HepG2 (cell line): ENCODE data around the gene NT5C3B. TPM values are rescaled to one million over a fixed set of nuclear protein-coding genes. Genes with fewer than 3 reads are reported as not detected.

Experiments
- CEBPG ChIP-seq: IDR thresholded peaks from 2 replicates; pipeline ENCODE4 v1.6.1; 2016
- CREB1 ChIP-seq, 2 experiments: fragments of 450-650 bp in 1 of 2; IDR thresholded peaks; 2 replicates each; pipeline ENCODE4 v1.6.1; 2016 to 2017; ENCODE audit warnings: control low read depth in 1 of 2, mild to moderate bottlenecking in 1 of 2, missing compliant biosample characterization in 1 of 2, missing genetic modification characterization in 1 of 2
- ETV5 ChIP-seq: IDR thresholded peaks from 2 replicates; pipeline ENCODE4 v1.6.1; 2018; ENCODE audit warnings: missing biosample characterization, missing genetic modification reagents, inconsistent platforms, borderline replicate concordance
- FOSL1 ChIP-seq: sonication (generic); formaldehyde crosslinking; IDR thresholded peaks from 2 replicates; pipeline ENCODE4 v1.9.0; 2021; ENCODE audit warnings: missing genetic modification reagents, borderline replicate concordance
- HOXA7 ChIP-seq: sonication (generic); formaldehyde crosslinking; IDR thresholded peaks from 2 replicates; pipeline ENCODE4 v1.8.1; 2022; ENCODE audit warnings: mild to moderate bottlenecking, missing genetic modification reagents, moderate library complexity
- MEIS2 ChIP-seq: sonication (generic); formaldehyde crosslinking; IDR thresholded peaks from 2 replicates; pipeline ENCODE4 v1.9.0; 2021; ENCODE audit warnings: mild to moderate bottlenecking, missing genetic modification reagents
- RFXAP ChIP-seq: sonication (generic); formaldehyde crosslinking; IDR thresholded peaks from 2 replicates; pipeline ENCODE4 v1.4.0; 2020; ENCODE audit warnings: missing genetic modification reagents, borderline replicate concordance
- SATB2 ChIP-seq: sonication (generic); formaldehyde crosslinking; IDR thresholded peaks from 2 replicates; pipeline ENCODE4 v1.5.0; 2020; ENCODE audit warnings: missing genetic modification reagents
- SIN3A ChIP-seq: IDR thresholded peaks from 2 replicates; pipeline ENCODE4 v1.6.1; 2011; ENCODE audit warnings: low read depth, mild to moderate bottlenecking, control low read depth, low read length, borderline replicate concordance
- SNAI1 ChIP-seq: sonication (generic); formaldehyde crosslinking; IDR thresholded peaks from 2 replicates; pipeline ENCODE4 v1.5.0; 2020; ENCODE audit warnings: mild to moderate bottlenecking, missing genetic modification reagents, borderline replicate concordance
- SRSF1 ChIP-seq: fragments of 200-400 bp; formaldehyde crosslinking; optimal IDR thresholded peaks from 2 replicates; pipeline ENCODE3; 2017; ENCODE audit warnings: mild to moderate bottlenecking, low read depth, low read length, moderate library complexity
- TSC22D2 ChIP-seq: sonication (generic); formaldehyde crosslinking; IDR thresholded peaks from 2 replicates; pipeline ENCODE4 v1.5.1; 2020; ENCODE audit warnings: missing genetic modification reagents, mild to moderate bottlenecking, borderline replicate concordance
- ZFAT ChIP-seq: sonication (generic); formaldehyde crosslinking; conservative IDR thresholded peaks from 2 replicates; pipeline ENCODE4 v1.8.1; 2023; ENCODE audit warnings: missing genetic modification reagents, inconsistent platforms
- ZFP90 ChIP-seq: sonication (generic); formaldehyde crosslinking; IDR thresholded peaks from 2 replicates; pipeline ENCODE4 v1.8.0; 2022; ENCODE audit warnings: missing genetic modification reagents, mild to moderate bottlenecking, inconsistent platforms, borderline replicate concordance
- ZKSCAN5 ChIP-seq: sonication (generic); formaldehyde crosslinking; IDR thresholded peaks from 2 replicates; pipeline ENCODE4 v1.5.1; 2020; ENCODE audit warnings: mild to moderate bottlenecking, missing genetic modification reagents
- ZNF326 ChIP-seq: sonication (generic); formaldehyde crosslinking; IDR thresholded peaks from 2 replicates; pipeline ENCODE4 v1.4.0; 2020; ENCODE audit warnings: missing genetic modification reagents, borderline replicate concordance
- ZNF460 ChIP-seq: sonication (generic); formaldehyde crosslinking; IDR thresholded peaks from 2 replicates; pipeline ENCODE4 v1.5.1; 2020; ENCODE audit warnings: missing genetic modification reagents, mild to moderate bottlenecking, borderline replicate concordance
- ZNF552 ChIP-seq: sonication (generic); formaldehyde crosslinking; IDR thresholded peaks from 2 replicates; pipeline ENCODE4 v1.9.0; 2022; ENCODE audit warnings: missing genetic modification reagents, mild to moderate bottlenecking, borderline replicate concordance
- ZNF569 ChIP-seq: sonication (generic); formaldehyde crosslinking; IDR thresholded peaks from 2 replicates; pipeline ENCODE4 v1.5.0; 2020; ENCODE audit warnings: mild to moderate bottlenecking, missing genetic modification reagents, moderate library complexity, borderline replicate concordance
- ZNF572 ChIP-seq: sonication (generic); formaldehyde crosslinking; IDR thresholded peaks from 2 replicates; pipeline ENCODE4 v1.5.1; 2020; ENCODE audit warnings: mild to moderate bottlenecking, missing genetic modification reagents
- ZNF616 ChIP-seq: sonication (generic); formaldehyde crosslinking; IDR thresholded peaks from 2 replicates; pipeline ENCODE4 v1.5.0; 2020; ENCODE audit warnings: low read depth, mild to moderate bottlenecking, missing genetic modification reagents
- polyA plus RNA-seq, 8 experiments: library from polyadenylated mRNA; depleted of rRNA in 3 of 8; stranded (reverse) in 7 of 8; unstranded in 1 of 8; fragments of >200 nt; fragmentation: Illumina TruSeq in 4 of 8; extraction: Trizol in 4 of 8; gene quantifications; 2 replicates each; pipeline versions ENCODE4 v1.2.1 to v1.2.3, GENCODE V29; 2011 to 2016; ENCODE audit warnings: low read depth in 4 of 8, missing spikeins in 1 of 8, mixed read lengths in 1 of 8; ENCODE audit not compliant: insufficient read depth in 1 of 8
- total RNA-seq, 5 experiments: library from RNA; depleted of rRNA; stranded (reverse); fragments of >200 nt; fragmentation: Illumina TruSeq; extraction: Trizol; gene quantifications; 2 replicates each; pipeline ENCODE4 v1.2.3, GENCODE V29; 2016; ENCODE audit warnings: low read depth in 1 of 5
- TF ChIP-seq, protein P1 (sequence below): sonication (generic); formaldehyde crosslinking; IDR thresholded peaks from 2 replicates; pipeline ENCODE4 v1.8.1; 2023; ENCODE audit warnings: mild to moderate bottlenecking, moderate library complexity, missing genetic modification reagents
- TF ChIP-seq, protein P2 (sequence below): sonication (generic); formaldehyde crosslinking; IDR thresholded peaks from 2 replicates; pipeline ENCODE4 v1.4.0; 2020; ENCODE audit warnings: missing genetic modification reagents
- TF ChIP-seq, protein P3 (sequence below): sonication (generic); formaldehyde crosslinking; IDR thresholded peaks from 2 replicates; pipeline ENCODE4 v1.4.0; 2020; ENCODE audit warnings: missing genetic modification reagents, low read depth, mild to moderate bottlenecking, borderline replicate concordance
- TF ChIP-seq, protein P4 (sequence below): sonication (generic); formaldehyde crosslinking; IDR thresholded peaks from 2 replicates; pipeline ENCODE4 v1.5.0; 2020; ENCODE audit warnings: missing genetic modification reagents, mild to moderate bottlenecking, borderline replicate concordance

The NT5C3B gene
- total and polyA plus RNA-seq, 2 of the 13 experiments (the other 11 are each of a cell fraction or from before 2014, with no cell fraction given), result 104 to 126 TPM

DNA sequence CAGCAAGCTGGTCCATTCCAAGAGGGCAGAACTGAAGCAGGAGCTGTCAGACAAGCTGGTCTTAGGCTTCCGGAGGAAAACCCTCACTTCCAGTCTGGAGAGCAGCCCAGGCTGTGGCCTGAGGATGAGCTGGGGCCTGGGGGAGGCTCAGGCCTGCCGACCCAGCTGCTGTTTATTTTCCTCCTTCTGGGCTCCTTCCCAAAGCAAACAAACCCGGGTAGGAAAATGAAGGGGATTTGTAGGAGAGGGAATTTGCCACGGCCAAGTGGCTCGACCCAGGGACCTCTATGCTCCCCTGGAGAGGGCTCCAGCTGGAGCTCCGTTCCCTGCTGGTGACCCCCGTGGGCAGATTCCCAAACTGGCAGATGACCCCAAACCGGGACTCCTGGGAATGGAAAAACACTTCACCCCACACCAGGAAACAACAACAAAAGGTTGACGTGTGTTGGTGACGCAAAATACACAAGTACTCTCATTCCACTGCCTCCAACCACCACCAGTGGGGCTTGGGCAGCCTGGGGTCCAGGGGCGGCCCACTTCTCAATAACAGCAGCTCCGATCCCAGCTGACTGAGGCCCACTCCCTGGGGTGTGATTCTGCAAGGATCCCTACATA is 58.4 kb downstream of the NT5C3B start (continued):
- TF ChIP-seq SRSF1 (peak; percentile 66), ZNF569 (CRISPR knock-in tag) (0 out of 2 replicates have a peak, but pooled peaks have one; percentile 9), ETV5 (CRISPR knock-in tag) (peak; percentile 36; the same call in 1 of the 2 replicates), CREB1 (IDR thresholded peaks at IDR 0.05) (no peak), CREB1 (CRISPR knock-in tag; IDR thresholded peaks at IDR 0.05) (no peak), FOSL1 (CRISPR knock-in tag) (peak; percentile 29; the same call in 1 of the 2 replicates), MEIS2 (no peak), HOXA7 (CRISPR knock-in tag) (no peak), ZKSCAN5 (no peak), RFXAP (CRISPR knock-in tag) (0 out of 2 replicates have a peak, but pooled peaks have one; percentile 25), CEBPG (CRISPR knock-in tag) (no peak), ZNF552 (no peak), ZFP90 (CRISPR knock-in tag) (peak; percentile 98), ZFAT (CRISPR knock-in tag) (no peak), SNAI1 (CRISPR knock-in tag) (no peak), TSC22D2 (no peak), ZNF616 (CRISPR knock-in tag) (peak; percentile 17; the same call in 1 of the 2 replicates), ZNF326 (CRISPR knock-in tag) (no peak), ZNF572 (CRISPR knock-in tag) (no peak), SIN3A (peak; percentile 46; the same call in 1 of the 2 replicates), ZNF460 (peak; percentile 40; the same call in 1 of the 2 replicates), SATB2 (CRISPR knock-in tag) (peak; percentile 69; the same call in 1 of the 2 replicates)
- TF ChIP-seq, protein P1, sequence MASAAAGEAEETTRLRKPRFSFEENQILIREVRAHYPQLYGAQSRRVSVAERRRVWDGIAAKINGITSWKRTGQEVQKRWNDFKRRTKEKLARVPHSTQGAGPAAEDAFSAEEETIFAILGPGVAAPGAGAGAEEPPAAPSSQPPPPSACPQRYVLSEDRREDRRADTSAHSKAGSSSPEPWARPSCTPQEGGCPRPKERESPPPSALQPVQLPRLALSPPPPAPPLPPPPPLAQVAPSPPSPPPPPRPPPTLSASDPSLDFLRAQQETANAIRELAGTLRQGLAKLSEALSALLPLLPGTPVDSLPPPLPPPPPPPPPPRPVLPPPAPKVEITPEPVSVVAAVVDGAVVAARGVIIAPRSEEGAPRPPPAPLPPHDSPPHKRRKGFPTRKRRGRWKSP, result 0 out of 2 replicates have a peak, but pooled peaks have one; percentile 54
- TF ChIP-seq, protein P2, sequence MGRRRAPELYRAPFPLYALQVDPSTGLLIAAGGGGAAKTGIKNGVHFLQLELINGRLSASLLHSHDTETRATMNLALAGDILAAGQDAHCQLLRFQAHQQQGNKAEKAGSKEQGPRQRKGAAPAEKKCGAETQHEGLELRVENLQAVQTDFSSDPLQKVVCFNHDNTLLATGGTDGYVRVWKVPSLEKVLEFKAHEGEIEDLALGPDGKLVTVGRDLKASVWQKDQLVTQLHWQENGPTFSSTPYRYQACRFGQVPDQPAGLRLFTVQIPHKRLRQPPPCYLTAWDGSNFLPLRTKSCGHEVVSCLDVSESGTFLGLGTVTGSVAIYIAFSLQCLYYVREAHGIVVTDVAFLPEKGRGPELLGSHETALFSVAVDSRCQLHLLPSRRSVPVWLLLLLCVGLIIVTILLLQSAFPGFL (CRISPR knock-in tag), result no peak
- TF ChIP-seq, protein P3, sequence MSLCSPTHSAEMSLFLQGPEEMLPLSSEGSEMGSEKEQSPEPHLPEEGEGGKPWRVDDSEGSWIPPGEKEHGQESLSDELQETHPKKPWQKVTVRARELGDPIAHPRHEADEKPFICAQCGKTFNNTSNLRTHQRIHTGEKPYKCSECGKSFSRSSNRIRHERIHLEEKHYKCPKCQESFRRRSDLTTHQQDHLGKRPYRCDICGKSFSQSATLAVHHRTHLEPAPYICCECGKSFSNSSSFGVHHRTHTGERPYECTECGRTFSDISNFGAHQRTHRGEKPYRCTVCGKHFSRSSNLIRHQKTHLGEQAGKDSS (CRISPR knock-in tag), result 0 out of 2 replicates have a peak, but pooled peaks have one; percentile 5
- TF ChIP-seq, protein P4, sequence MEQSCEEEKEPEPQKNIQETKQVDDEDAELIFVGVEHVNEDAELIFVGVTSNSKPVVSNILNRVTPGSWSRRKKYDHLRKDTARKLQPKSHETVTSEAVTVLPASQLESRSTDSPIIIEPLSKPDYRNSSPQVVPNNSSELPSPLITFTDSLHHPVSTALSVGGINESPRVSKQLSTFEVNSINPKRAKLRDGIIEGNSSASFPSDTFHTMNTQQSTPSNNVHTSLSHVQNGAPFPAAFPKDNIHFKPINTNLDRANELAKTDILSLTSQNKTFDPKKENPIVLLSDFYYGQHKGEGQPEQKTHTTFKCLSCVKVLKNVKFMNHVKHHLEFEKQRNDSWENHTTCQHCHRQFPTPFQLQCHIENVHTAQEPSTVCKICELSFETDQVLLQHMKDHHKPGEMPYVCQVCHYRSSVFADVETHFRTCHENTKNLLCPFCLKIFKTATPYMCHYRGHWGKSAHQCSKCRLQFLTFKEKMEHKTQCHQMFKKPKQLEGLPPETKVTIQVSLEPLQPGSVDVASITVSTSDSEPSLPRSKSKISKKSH (CRISPR knock-in tag), result no peak
